HL-60/S4 (cell line): ENCODE data around the gene DGCR6L.
"Not testable (repeated sequence)": the region's sequence is repeated elsewhere in the genome, so short reads cannot be mapped to it uniquely, and the experiment has no call there.

ENCODE experiments used
- in situ Hi-C: fragments of 300-500 bp; cut with MboI; formaldehyde crosslinking; loops from 2 replicates; pipeline ENCODE4 v1.14.3; 2022; ENCODE audit warnings: low sequenced_read_pairs

DGCR6L gene

GRCh38 chr22:20310773-20311172 lies 9.1 kb downstream of the DGCR6L start:
- in situ Hi-C loops, result not testable (repeated sequence)

GRCh38 chr22:20310180-20310579 lies 9.7 kb downstream of the DGCR6L start:
- in situ Hi-C loops, result not testable (repeated sequence)

- in situ Hi-C loops, result not testable (repeated sequence)
Observed at GRCh38 chr22:20308806-20309650, 10.8 kb downstream of the DGCR6L start.

- in situ Hi-C loops, result not testable (repeated sequence)
Observed at GRCh38 chr22:20307448-20308447, 12.1 kb downstream of the DGCR6L start.

GRCh38 chr22:20306646-20307447 lies 13.0 kb downstream of the DGCR6L start:
- in situ Hi-C loops, result not testable (repeated sequence)

- in situ Hi-C loops, result no loop called here
Observed at GRCh38 chr22:20305894-20306645, 13.8 kb downstream of the DGCR6L start.

GRCh38 chr22:20305230-20305893 lies 14.5 kb downstream of the DGCR6L start:
- in situ Hi-C loops, result not testable (repeated sequence)

- in situ Hi-C loops, result no loop called here
Observed at GRCh38 chr22:20304646-20305045, 15.2 kb downstream of the DGCR6L start.

GRCh38 chr22:20303229-20303534 lies 16.7 kb downstream of the DGCR6L start:
- in situ Hi-C loops, result not testable (repeated sequence)

GRCh38 chr22:20302438-20303228 lies 17.2 kb downstream of the DGCR6L start:
- in situ Hi-C loops, result no loop called here

GRCh38 chr22:20299746-20300136 lies 20.1 kb downstream of the DGCR6L start:
- in situ Hi-C loops, result no loop called here

- in situ Hi-C loops, result no loop called here
Observed at GRCh38 chr22:20298803-20299745, 20.8 kb downstream of the DGCR6L start.

GRCh38 chr22:20298110-20298802 lies 21.6 kb downstream of the DGCR6L start:
- in situ Hi-C loops, result no loop called here

GRCh38 chr22:20297414-20298109 lies 22.3 kb downstream of the DGCR6L start:
- in situ Hi-C loops, result no loop called here

GRCh38 chr22:20296598-20296997 lies 23.3 kb downstream of the DGCR6L start:
- in situ Hi-C loops, result no loop called here

- in situ Hi-C loops, result no loop called here
Observed at GRCh38 chr22:20295262-20296064, 24.4 kb downstream of the DGCR6L start.
